ENCODE data around the gene VAMP2. TPM values are rescaled to one million over a fixed set of nuclear protein-coding genes. Genes with fewer than 3 reads are reported as not detected.

The VAMP2 gene
- total RNA-seq, 2 experiments from 2014 or later: 116 to 118 TPM

DNA sequence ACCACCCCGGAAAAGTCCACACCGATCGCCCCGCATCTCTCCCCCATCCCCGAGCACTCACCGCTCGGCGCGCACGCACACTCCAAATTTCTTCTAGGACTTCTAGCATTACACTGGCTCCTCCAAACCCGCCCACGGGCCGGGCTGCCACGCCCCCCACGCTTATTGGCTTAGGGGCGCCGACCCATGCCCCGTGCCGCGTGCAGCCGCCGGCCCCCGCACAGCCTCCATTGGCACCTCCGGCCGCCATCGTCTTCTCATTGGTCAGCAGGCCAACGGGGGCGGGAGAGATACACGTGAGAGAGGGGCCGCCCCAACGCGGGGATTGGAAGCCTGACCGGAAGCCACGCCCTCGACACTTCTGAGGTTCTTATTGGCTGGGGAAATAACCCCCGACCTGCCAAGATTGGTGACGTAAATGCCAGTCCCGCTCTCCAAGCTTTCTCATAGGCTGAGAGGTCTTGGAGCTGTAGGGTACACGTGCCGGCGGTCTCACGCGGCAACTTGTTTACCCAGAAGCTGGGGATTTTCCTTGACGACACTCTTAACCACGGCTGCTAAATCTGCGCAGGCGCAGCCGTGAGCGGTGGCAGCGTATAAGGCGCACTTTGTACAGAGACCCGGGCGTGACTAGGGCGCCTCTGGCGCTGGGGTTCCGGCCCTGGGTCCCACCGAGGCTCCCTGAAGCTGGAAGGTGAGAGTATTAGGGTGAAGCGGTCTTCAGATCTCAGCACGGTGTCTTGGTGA is 6.3 kb downstream of the VAMP2 start:
- H3K27ac Mint-ChIP-seq: no peak overlapping the region
- peaks cover 54% of the 10 kb centered on the region for H3K4me1 Mint-ChIP-seq
- no peaks in the 10 kb centered on the region for H3K9me3 Mint-ChIP-seq
- H3K36me3 Mint-ChIP-seq: peaks cover 16% of the 10 kb centered on the region
- peak; percentile 77 for ATAC-seq (ENCODE audit: low read depth)
- no peaks in the 10 kb centered on the region for H3K27me3 Mint-ChIP-seq
- H3K4me3 Mint-ChIP-seq: no peak overlapping the region
- peak; percentile 99 for DNase-seq
- POLR2A ChIA-PET: interaction anchor here (0.6 to 14.8 kb wide), 22 partner anchors 8 to 470 kb away, joined by 3 to 384 read pairs (median 4); partner anchors contain the start of genes BORCS6, CNTROB, CTC1 and TMEM107

DNA sequence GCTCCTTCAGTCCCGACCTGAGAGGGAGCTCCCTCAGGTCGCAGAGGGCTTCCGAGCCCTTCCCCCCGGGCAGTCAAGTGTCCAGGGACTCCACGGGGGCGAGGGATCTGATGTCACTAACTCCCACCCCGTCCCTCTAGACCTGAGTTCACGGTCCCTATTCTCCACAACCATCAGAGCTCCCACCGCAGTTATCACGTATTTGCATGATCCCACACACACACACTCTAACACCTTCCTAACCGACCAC is 6.8 kb downstream of the VAMP2 start:
- POLR2A ChIA-PET: interaction anchor here (0.6 to 14.8 kb wide), 14 partner anchors 8 to 224 kb away, joined by 3 to 384 read pairs (median 4); partner anchors contain the start of genes BORCS6, CNTROB, CTC1 and TMEM107
- Mint-ChIP-seq H3K27ac (no peak overlapping the region), H3K36me3 (peaks cover 11% of the 10 kb centered on the region), H3K4me3 (no peak overlapping the region), H3K27me3 (no peaks in the 10 kb centered on the region), H3K4me1 (peaks cover 49% of the 10 kb centered on the region), H3K9me3 (no peaks in the 10 kb centered on the region)
- DNase-seq (no peak), ATAC-seq (ENCODE audit: low read depth) (no peak)

DNA sequence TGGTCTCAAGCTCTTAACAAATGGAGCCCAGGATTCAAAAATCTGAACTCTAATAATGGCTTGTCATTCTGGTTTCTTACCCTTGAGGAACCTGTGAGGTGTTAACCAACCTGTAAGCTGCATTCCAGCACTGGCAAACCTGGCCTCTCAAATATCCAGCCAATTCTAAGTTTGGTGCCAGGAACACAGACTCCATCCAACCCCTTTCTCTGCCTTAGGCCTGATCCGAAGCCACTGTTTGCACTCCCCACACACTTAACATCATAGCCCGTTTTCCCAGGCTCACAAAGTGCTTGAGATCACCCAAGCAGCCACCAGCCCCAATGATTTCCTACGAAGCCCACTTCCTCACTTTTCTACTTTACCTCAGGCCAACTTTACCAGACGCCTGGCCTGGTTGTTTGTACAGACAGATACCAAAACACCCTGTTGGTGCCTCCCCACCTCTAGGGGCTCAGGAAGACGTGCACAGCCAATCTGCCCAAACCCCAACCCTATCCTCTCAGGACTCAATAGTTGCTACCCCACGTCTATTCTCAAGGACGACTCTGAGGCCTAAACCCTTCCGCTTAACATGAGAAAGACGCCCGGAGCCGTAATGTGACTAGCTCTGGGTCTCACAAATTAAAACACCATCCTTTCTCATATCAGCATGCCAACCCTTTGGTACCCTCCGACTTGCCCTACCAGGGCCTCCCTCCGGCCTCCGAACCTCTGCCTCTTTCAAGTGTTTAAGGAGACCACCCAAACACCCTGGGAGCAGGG is 7.3 kb downstream of the VAMP2 start:
- POLR2A ChIA-PET: interaction anchor here (1.0 to 14.8 kb wide), 10 partner anchors 9 to 224 kb away, joined by 3 to 384 read pairs (median 6); partner anchors contain the start of genes BORCS6, CNTROB, CTC1 and TMEM107
- no peak for ATAC-seq (ENCODE audit: low read depth)

DNA sequence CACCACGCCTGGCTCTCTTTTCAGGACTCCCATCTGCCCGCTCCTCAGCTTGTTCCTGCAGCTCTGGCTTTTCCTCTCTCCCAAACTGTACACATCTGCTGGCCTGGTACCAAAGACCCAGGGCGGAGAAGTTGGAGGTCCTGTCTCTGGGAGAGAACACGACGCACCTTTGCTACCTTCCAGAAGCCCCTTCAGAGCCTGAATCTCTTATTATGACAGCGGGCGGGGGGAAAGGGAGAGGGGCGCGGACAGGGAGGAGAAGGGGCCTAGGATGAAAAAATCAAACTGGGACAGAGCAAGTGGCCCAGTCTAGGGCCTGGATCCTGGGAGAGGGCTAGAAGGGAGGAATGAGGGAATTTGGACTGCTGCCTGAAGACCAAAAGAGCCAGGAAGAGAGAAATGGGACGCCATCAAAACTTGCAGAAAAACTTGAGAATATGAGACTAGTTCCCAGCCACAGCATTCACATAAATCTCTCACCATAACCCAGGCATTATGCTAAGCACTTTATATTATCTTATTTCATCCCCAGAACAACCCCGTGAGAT is 8.1 kb downstream of the VAMP2 start:
- DNase-seq: no peak
- peaks cover 44% of the 10 kb centered on the region for H3K4me1 Mint-ChIP-seq
- POLR2A ChIA-PET: interaction anchor here (0.6 to 14.8 kb wide), 6 partner anchors 10 to 93 kb away, joined by 4 to 384 read pairs (median 6); partner anchors contain the start of genes CTC1 and TMEM107
- no peak overlapping the region for H3K4me3 Mint-ChIP-seq
- no peak overlapping the region for H3K27ac Mint-ChIP-seq
- no peak for ATAC-seq (ENCODE audit: low read depth)
- H3K9me3 Mint-ChIP-seq: no peaks in the 10 kb centered on the region
- peaks cover 3% of the 10 kb centered on the region for H3K36me3 Mint-ChIP-seq
- H3K27me3 Mint-ChIP-seq: no peaks in the 10 kb centered on the region

More for the DNA sequence above, 7.3 kb downstream of the VAMP2 start:
- H3K9me3 Mint-ChIP-seq: no peaks in the 10 kb centered on the region
- H3K27me3 Mint-ChIP-seq: no peaks in the 10 kb centered on the region
- H3K27ac Mint-ChIP-seq: no peak overlapping the region
- H3K36me3 Mint-ChIP-seq: peaks cover 7% of the 10 kb centered on the region
- H3K4me1 Mint-ChIP-seq: peaks cover 46% of the 10 kb centered on the region
- DNase-seq: no peak
- no peak overlapping the region for H3K4me3 Mint-ChIP-seq

DNA sequence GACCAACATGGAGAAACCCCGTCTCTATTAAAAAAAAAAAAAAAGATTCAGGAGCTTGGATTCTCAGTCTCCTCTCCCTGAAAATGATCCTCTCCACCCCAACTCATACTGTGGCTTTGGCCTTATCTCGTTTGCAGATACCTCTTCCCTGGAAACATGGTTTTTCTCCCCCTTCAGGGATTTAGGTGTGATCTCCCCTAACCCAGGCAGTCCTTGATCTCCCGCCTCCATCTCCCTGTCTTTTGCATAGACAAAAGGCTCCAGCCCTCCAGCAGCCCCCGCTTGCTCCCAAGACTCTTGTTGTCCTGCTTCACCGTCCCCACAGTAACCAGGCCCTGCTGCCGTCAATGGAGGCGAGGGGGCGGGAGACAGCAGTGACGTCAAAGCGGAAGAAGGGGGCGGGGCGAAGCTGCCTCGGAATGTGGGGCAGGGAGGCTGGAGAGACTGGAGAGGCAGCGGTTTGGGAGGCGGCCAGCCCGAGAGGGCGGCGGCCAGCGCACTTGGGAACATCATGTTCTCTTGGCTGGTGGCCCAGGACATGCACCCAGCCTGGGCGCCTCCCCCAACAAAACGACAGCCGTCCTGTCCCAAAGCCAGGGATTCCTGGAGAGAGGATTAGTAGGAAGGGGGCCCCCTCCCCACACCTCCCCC is 8.7 kb downstream of the VAMP2 start:
- no peak overlapping the region for H3K4me3 Mint-ChIP-seq
- peaks cover 44% of the 10 kb centered on the region for H3K4me1 Mint-ChIP-seq
- POLR2A ChIA-PET: interaction anchor here (0.6 to 14.8 kb wide), 8 partner anchors 9 to 94 kb away, joined by 4 to 384 read pairs (median 6); partner anchors contain the start of genes CTC1 and TMEM107
- ATAC-seq (ENCODE audit: low read depth) (peak; percentile 0), DNase-seq (peak; percentile 89)
- H3K9me3 Mint-ChIP-seq: no peaks in the 10 kb centered on the region
- H3K27ac Mint-ChIP-seq: no peak overlapping the region
- no peaks in the 10 kb centered on the region for H3K27me3 Mint-ChIP-seq
- H3K36me3 Mint-ChIP-seq: peaks cover 5% of the 10 kb centered on the region

DNA sequence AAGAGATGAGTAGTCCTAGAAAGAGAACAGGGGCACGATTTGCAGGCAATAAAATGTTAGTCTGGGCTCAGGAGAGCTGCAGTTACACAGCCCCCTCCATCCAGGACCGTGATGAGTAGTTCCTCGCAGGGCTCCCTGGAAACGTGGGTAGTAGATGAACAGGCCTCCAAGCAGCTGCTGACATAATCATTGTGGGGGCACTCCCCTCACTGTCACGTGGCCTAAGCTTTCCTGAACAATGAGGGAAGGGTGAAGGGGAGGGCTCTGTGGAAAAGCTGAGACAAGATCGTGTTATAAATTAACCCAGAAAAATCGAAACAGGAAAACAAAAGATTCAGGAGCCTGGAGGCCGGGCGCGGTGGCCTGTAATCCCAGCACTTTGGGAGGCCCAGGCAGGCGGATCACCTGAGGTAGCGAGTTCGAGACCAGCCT is 9.2 kb downstream of the VAMP2 start:
- peaks cover 4% of the 10 kb centered on the region for H3K36me3 Mint-ChIP-seq
- no peak for ATAC-seq (ENCODE audit: low read depth)

DNA sequence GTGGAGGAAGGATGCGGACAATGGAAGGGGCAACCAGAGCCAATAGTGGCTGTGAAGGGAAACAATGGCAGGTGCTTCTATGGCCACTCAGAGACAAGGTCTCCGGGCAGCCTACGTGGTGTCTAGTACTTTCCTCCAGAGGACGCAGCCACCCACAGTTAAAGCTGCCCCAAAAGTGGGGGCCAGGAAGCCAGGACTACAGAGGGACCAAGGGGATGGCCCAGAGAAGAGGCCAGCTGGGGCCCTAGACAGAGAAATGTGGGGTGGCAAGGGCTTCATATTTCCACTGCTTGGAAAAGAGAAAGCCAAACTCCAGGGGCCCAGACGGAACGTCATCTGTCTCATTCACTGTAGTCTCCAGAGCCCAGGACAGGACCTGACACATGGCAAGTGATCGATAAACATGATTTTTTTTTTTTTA is 9.7 kb downstream of the VAMP2 start:
- DNase-seq (no peak), ATAC-seq (ENCODE audit: low read depth) (no peak)
- POLR2A ChIA-PET: interaction anchor here (1.3 to 14.8 kb wide), 5 partner anchors 8 to 95 kb away, joined by 4 to 384 read pairs (median 7); partner anchors contain the start of genes CTC1 and TMEM107
- Mint-ChIP-seq H3K4me3 (peak overlapping the region; percentile 95), H3K27ac (no peak overlapping the region), H3K9me3 (no peaks in the 10 kb centered on the region), H3K4me1 (peaks cover 37% of the 10 kb centered on the region), H3K27me3 (no peaks in the 10 kb centered on the region), H3K36me3 (peaks cover 2% of the 10 kb centered on the region)

More for the DNA sequence above, 9.2 kb downstream of the VAMP2 start:
- POLR2A ChIA-PET: interaction anchor here (0.6 to 14.8 kb wide), 7 partner anchors 9 to 94 kb away, joined by 4 to 384 read pairs (median 7); partner anchors contain the start of genes CTC1 and TMEM107
- Mint-ChIP-seq H3K9me3 (no peaks in the 10 kb centered on the region), H3K27ac (no peak overlapping the region), H3K27me3 (no peaks in the 10 kb centered on the region), H3K4me1 (peaks cover 39% of the 10 kb centered on the region), H3K4me3 (peak overlapping the region; percentile 68)
- DNase-seq: no peak

DNA sequence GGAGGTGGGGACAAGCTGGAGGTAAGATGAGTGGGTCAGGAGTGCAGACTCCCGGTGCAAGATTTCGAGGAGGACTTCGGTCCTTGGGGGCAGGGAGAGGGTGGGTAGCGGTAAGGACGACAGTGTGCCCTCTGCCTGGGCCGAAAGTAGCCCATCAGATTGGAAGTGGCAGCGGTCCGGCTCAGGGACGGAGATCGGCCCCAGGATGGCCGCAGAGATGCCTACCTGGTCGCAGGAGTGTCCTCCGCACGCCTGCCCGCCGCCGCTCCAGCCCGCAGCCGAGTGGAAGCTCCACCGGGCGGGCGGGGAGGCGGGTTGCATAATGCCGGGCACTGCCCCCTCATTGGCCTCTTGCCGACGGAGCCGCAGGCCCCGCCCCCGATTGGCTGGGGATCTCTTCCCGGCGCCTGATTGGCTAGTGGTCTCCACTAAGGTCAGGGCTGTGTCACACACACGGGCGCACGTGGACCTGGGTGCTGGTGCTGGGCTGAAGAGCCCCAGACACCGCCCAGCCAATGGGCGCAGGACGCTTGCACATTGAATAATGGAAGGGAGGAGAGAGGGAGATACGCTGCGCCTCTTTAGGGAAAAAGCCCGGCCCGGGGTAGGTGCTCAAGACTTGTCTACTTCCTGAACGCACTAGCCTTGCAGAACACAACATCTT is 10.5 kb downstream of the VAMP2 start, which contains the start of gene PER1:
PER1 (minus strand) TSS at position 293 of the 664 bp plus-strand sequence. CDS start 1,698 bp downstream, outside the sequence.
- Mint-ChIP-seq H3K36me3 (peaks cover 4% of the 10 kb centered on the region), H3K4me1 (peaks cover 37% of the 10 kb centered on the region), H3K4me3 (peak within 1 kb of the TSS; percentile 95), H3K27ac (no peak within 1 kb of the TSS), H3K27me3 (no peaks in the 10 kb centered on the region), H3K9me3 (no peaks in the 10 kb centered on the region)
- DNase-seq (peak; percentile 90), ATAC-seq (ENCODE audit: low read depth) (peak; percentile 33)
- POLR2A ChIA-PET: interaction anchor here (0.8 to 14.8 kb wide), 9 partner anchors 9 to 143 kb away, joined by 3 to 384 read pairs (median 4); partner anchors contain the start of genes CTC1, HES7 and SLC25A35

DNA sequence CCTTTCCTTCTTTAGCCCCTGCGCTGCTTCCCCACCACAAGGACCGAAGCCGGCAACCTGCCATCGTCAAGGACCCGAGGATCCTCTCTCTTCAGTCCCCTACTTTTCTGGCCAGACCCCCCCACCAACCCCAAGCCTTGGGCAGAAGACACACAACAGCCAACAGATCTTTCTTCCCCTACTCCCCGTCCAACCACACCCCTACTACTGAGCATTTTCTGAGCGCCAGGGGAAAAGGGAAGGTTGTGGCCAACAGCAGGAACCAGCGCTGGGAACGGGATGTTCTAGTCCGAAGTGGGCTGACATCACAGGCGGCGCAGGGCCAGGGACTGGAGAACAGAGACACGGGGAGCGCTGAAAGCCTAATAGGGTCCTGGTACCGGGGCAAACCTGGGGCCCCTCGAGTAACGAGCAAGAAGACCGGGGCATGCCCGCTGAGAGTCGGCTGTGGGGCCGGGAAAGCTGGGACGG is 11.1 kb downstream of the VAMP2 start:
- DNase-seq (peak; percentile 64), ATAC-seq (ENCODE audit: low read depth) (no peak)
- H3K27ac Mint-ChIP-seq: no peak overlapping the region

DNA sequence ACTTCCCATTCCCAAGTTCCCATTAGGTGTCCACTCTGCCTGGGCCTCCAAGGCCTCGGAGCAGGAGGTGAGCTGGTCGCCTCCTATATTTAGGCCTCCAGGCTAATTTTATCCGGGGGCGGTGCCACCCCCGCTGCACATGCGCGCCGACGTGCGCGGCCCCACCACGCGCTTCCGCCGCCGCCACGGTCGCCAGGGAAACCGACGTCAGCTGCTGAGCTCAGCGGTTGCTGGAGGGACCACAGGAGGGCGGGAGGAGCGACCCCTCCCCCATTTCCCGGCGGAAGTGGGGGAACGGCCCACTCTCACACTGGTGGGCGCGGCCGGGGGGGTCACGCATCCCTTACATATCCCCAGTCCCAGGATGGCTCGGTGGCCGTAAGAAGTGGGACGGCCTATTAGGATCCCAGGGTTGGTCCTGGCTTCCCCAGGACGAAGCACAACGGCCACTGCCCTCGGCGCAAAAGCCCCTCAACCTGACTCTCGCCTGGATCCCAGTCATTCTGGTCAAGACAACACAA is 11.6 kb downstream of the VAMP2 start:
- peak; percentile 94 for DNase-seq
- Mint-ChIP-seq H3K36me3 (peaks cover 9% of the 10 kb centered on the region), H3K27me3 (no peaks in the 10 kb centered on the region), H3K4me3 (peak overlapping the region; percentile 95), H3K4me1 (peaks cover 37% of the 10 kb centered on the region), H3K27ac (no peak overlapping the region), H3K9me3 (no peaks in the 10 kb centered on the region)
- POLR2A ChIA-PET: interaction anchor here (0.7 to 14.8 kb wide), 10 partner anchors 10 to 98 kb away, joined by 3 to 384 read pairs (median 4); partner anchors contain the start of genes AURKB, BORCS6, HES7 and PFAS
- peak; percentile 31 for ATAC-seq (ENCODE audit: low read depth)

More for the DNA sequence above, 11.1 kb downstream of the VAMP2 start:
- Mint-ChIP-seq H3K4me1 (peaks cover 37% of the 10 kb centered on the region), H3K27me3 (no peaks in the 10 kb centered on the region), H3K9me3 (no peaks in the 10 kb centered on the region), H3K36me3 (peaks cover 7% of the 10 kb centered on the region), H3K4me3 (peak overlapping the region; percentile 95)
- POLR2A ChIA-PET: interaction anchor here (0.8 to 14.8 kb wide), 14 partner anchors 11 to 144 kb away, joined by 3 to 384 read pairs (median 4); partner anchors contain the start of genes AURKB, BORCS6, CTC1 and HES7

DNA sequence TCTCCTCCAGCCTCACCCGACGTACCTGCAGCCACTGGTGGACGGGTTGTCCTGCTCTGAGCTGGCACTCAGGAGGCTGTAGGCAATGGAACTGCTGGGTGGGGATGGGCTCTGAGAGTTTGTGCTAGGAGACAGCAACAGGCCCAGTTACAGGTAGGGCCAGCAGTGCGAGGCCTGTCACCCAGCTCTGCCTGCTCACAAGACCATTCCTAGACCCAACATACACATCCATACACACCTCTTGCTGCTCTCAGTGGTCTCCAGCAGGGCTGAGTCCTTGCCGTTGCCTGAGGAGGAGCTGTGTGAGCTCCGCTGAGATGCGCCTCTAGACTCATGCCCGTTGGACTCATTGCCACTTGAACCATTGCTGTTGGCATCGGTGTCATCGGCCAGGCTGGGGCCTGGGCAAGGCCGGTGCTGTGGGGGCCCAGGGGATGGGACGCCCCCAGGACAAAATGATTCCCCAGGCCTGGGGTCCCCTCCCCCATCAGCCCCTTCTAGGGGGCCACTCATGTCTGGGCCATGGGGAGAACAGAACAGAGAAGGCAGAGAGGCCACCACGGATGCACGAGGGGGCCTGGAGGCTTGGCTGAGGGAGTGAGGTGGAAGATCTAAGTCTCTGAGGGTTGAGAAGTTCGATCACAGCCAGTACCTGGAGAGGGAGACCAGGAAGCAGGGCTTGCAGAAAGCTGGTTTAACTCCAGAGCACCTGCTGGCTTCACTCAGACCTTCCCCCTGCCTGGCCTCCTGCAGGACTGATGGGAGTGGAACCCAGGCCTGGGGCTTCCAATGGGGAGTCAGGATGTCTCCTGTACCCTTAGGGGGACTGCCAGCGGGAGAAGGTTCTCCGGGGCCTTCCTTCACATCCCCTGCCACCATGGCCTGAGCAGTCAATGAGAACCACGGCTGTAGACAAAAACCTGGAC is 12.3 kb downstream of the VAMP2 start:
- H3K36me3 Mint-ChIP-seq: peaks cover 11% of the 10 kb centered on the region
- H3K9me3 Mint-ChIP-seq: no peaks in the 10 kb centered on the region
- H3K27ac Mint-ChIP-seq: no peak overlapping the region
- POLR2A ChIA-PET: interaction anchor here (0.5 to 14.8 kb wide), 10 partner anchors 10 to 623 kb away, joined by 3 to 384 read pairs (median 4); partner anchors contain the start of genes AURKB, BORCS6 and PFAS
- H3K27me3 Mint-ChIP-seq: no peaks in the 10 kb centered on the region
- no peak for ATAC-seq (ENCODE audit: low read depth)
- no peak for DNase-seq
- H3K4me1 Mint-ChIP-seq: peaks cover 35% of the 10 kb centered on the region
- H3K4me3 Mint-ChIP-seq: peak overlapping the region; percentile 95

Measured in activated naive CD8-positive, alpha-beta T cell treated with anti-CD3 and anti-CD28 coated beads, Interleukin-2, amount 10 ng/mL, durations not matched to agents 7 days and 5 days (primary cell).